HUES6 (cell line): ENCODE data around the gene COL6A1.

Experiments used
- H3K27ac ChIP-seq: 2 replicates; pipeline ENCODE4 v1.7.0; 2013; ENCODE audit warnings: low read depth, mild to moderate bottlenecking, low read length, inconsistent platforms
- H3K27me3 ChIP-seq: 2 replicates; pipeline ENCODE4 v1.6.1; 2013; ENCODE audit warnings: low read length; ENCODE audit not compliant: control insufficient read depth, insufficient read depth
- H3K36me3 ChIP-seq: 2 replicates; pipeline ENCODE4 v1.6.1; 2013; ENCODE audit warnings: low read length; ENCODE audit not compliant: control insufficient read depth, insufficient read depth
- H3K4me1 ChIP-seq: 2 replicates; pipeline ENCODE4 v1.6.1; 2013; ENCODE audit warnings: low read length; ENCODE audit not compliant: control insufficient read depth, insufficient read depth
- H3K4me3 ChIP-seq: 2 replicates; pipeline ENCODE4 v1.5.1; 2013; ENCODE audit warnings: low read depth, low read length
- H3K9ac ChIP-seq: one replicate; pipeline ENCODE4 v1.6.1; 2013; ENCODE audit warnings: mild to moderate bottlenecking, low read length
- H3K9me3 ChIP-seq: 2 replicates; pipeline ENCODE4 v1.6.1; 2013; ENCODE audit warnings: low read depth, low read length; ENCODE audit not compliant: control insufficient read depth, insufficient read depth

Gene COL6A1

GRCh38 chr21:45983981-45984551 lies 2.5 kb downstream of the COL6A1 start:
- Histone ChIP-seq H3K27me3 (peaks cover 18% of the 10 kb centered on the region), H3K9me3 (no peaks in the 10 kb centered on the region), H3K4me3 (no peak overlapping the region), H3K4me1 (peaks cover 23% of the 10 kb centered on the region; the same call in 1 of the 2 replicates), H3K9ac (no peak overlapping the region), H3K27ac (no peak overlapping the region), H3K36me3 (peaks cover 44% of the 10 kb centered on the region)

- H3K4me1 ChIP-seq = peaks cover 17% of the 10 kb centered on the region; the same call in 1 of the 2 replicates
- peaks cover 18% of the 10 kb centered on the region for H3K27me3 ChIP-seq
- no peak overlapping the region for H3K9ac ChIP-seq
- H3K9me3 ChIP-seq = no peaks in the 10 kb centered on the region
- H3K4me3 ChIP-seq = no peak overlapping the region
- no peak overlapping the region for H3K27ac ChIP-seq
- H3K36me3 ChIP-seq = peaks cover 50% of the 10 kb centered on the region
These were observed 3.1 kb downstream of the COL6A1 start for GRCh38 chr21:45984584-45985095.

- no peak overlapping the region for H3K4me3 ChIP-seq
- H3K9ac ChIP-seq = no peak overlapping the region
- peaks cover 13% of the 10 kb centered on the region; the same call in 1 of the 2 replicates for H3K4me1 ChIP-seq
- H3K27me3 ChIP-seq = peaks cover 12% of the 10 kb centered on the region
- no peak overlapping the region for H3K27ac ChIP-seq
- H3K9me3 ChIP-seq = no peaks in the 10 kb centered on the region
- H3K36me3 ChIP-seq = peaks cover 58% of the 10 kb centered on the region
These were observed 4.1 kb downstream of the COL6A1 start for GRCh38 chr21:45985471-45986315.

- H3K9me3 ChIP-seq = no peaks in the 10 kb centered on the region
- H3K36me3 ChIP-seq = peaks cover 64% of the 10 kb centered on the region
These were observed 4.9 kb downstream of the COL6A1 start for GRCh38 chr21:45986316-45987051.

GRCh38 chr21:45987121-45987711 lies 5.6 kb downstream of the COL6A1 start:
- Histone ChIP-seq H3K9me3 (no peaks in the 10 kb centered on the region), H3K27me3 (peaks cover 6% of the 10 kb centered on the region; the same call in 1 of the 2 replicates), H3K4me1 (0 out of 2 replicates have a peak, but pooled peaks cover 8% of the 10 kb centered on the region), H3K36me3 (peaks cover 72% of the 10 kb centered on the region), H3K27ac (no peak overlapping the region), H3K9ac (no peak overlapping the region), H3K4me3 (no peak overlapping the region)

More at GRCh38 chr21:45986316-45987051, 4.9 kb downstream of the COL6A1 start:
- H3K4me1 ChIP-seq = 0 out of 2 replicates have a peak, but pooled peaks cover 8% of the 10 kb centered on the region
- H3K27me3 ChIP-seq = peaks cover 6% of the 10 kb centered on the region; the same call in 1 of the 2 replicates
- H3K9ac ChIP-seq = no peak overlapping the region
- no peak overlapping the region for H3K27ac ChIP-seq
- no peak overlapping the region for H3K4me3 ChIP-seq

- Histone ChIP-seq H3K9me3 (no peaks in the 10 kb centered on the region), H3K36me3 (peaks cover 86% of the 10 kb centered on the region), H3K27me3 (peaks cover 6% of the 10 kb centered on the region; the same call in 1 of the 2 replicates), H3K4me3 (no peak overlapping the region), H3K4me1 (no peaks in the 10 kb centered on the region), H3K9ac (no peak overlapping the region), H3K27ac (no peak overlapping the region)
These were observed 7.1 kb downstream of the COL6A1 start for GRCh38 chr21:45988366-45989347.

GRCh38 chr21:45989355-45990048 lies 7.9 kb downstream of the COL6A1 start:
- Histone ChIP-seq H3K4me1 (no peaks in the 10 kb centered on the region), H3K36me3 (peaks cover 88% of the 10 kb centered on the region), H3K27me3 (peaks cover 6% of the 10 kb centered on the region; the same call in 1 of the 2 replicates)

GRCh38 chr21:45990049-45990711 lies 8.6 kb downstream of the COL6A1 start:
- no peak overlapping the region for H3K4me3 ChIP-seq
- no peaks in the 10 kb centered on the region for H3K27me3 ChIP-seq
- no peak overlapping the region for H3K9ac ChIP-seq
- peaks cover 88% of the 10 kb centered on the region for H3K36me3 ChIP-seq
- H3K9me3 ChIP-seq = no peaks in the 10 kb centered on the region
- H3K4me1 ChIP-seq = no peaks in the 10 kb centered on the region
- H3K27ac ChIP-seq = no peak overlapping the region

More at GRCh38 chr21:45989355-45990048, 7.9 kb downstream of the COL6A1 start:
- no peak overlapping the region for H3K27ac ChIP-seq
- no peak overlapping the region for H3K4me3 ChIP-seq
- no peak overlapping the region for H3K9ac ChIP-seq
- H3K9me3 ChIP-seq = no peaks in the 10 kb centered on the region
